Fibroblast of lung (primary cell): ENCODE measurements around the gene EDC3. TPM values are rescaled to one million over a fixed set of nuclear protein-coding genes. Genes with fewer than 3 reads are reported as not detected.

Experiments used
- DNase-seq, 2 donors: peaks; one replicate each; pipeline versions ENCODE4 v3.0.0 to v3.0.0-alpha.2; 2010; ENCODE audit warnings: low read depth in 2 of 2
- H2AFZ ChIP-seq: 2 replicates; pipeline ENCODE4 v1.5.1; 2012; ENCODE audit warnings: low read length, control low read depth, inconsistent platforms
- H3K27ac ChIP-seq: 2 replicates; pipeline ENCODE4 v1.5.1; 2011; ENCODE audit warnings: low read length, control low read depth; ENCODE audit not compliant: insufficient read depth
- H3K27me3 ChIP-seq: 2 replicates; pipeline ENCODE4 v1.5.1; 2011; ENCODE audit warnings: mild to moderate bottlenecking, low read length; ENCODE audit not compliant: control insufficient read depth, insufficient read depth
- H3K36me3 ChIP-seq: 2 replicates; pipeline ENCODE4 v1.5.1; 2011; ENCODE audit warnings: low read length; ENCODE audit not compliant: control insufficient read depth, insufficient read depth
- H3K4me1 ChIP-seq: 2 replicates; pipeline ENCODE4 v1.5.1; 2011; ENCODE audit warnings: low read length; ENCODE audit not compliant: control insufficient read depth, insufficient read depth; ENCODE audit errors: extremely low read depth
- H3K4me2 ChIP-seq: 2 replicates; pipeline ENCODE4 v1.5.1; 2011; ENCODE audit warnings: low read length, control low read depth; ENCODE audit not compliant: insufficient read depth; ENCODE audit errors: extremely low read depth
- H3K4me3 ChIP-seq, 4 experiments: fragments of 200-600 bp in 1 of 4; sonication (generic) in 1 of 4; replicated peaks in 1 of 4; 2 replicates each; pipeline ENCODE4 v1.5.1; 2011 to 2016; ENCODE audit warnings: low read length in 4 of 4, low read depth in 3 of 4, mild to moderate bottlenecking in 3 of 4, control low read depth in 2 of 4, inconsistent platforms in 1 of 4, mixed read lengths in 1 of 4; ENCODE audit not compliant: insufficient read depth in 1 of 4; ENCODE audit errors: control extremely low read depth in 1 of 4
- H3K79me2 ChIP-seq: 2 replicates; pipeline ENCODE4 v1.5.1; 2012; ENCODE audit warnings: mild to moderate bottlenecking, low read length, inconsistent platforms; ENCODE audit not compliant: control insufficient read depth, insufficient read depth
- H3K9ac ChIP-seq: 2 replicates; pipeline ENCODE4 v1.5.1; 2011; ENCODE audit warnings: mild to moderate bottlenecking, low read length, control low read depth; ENCODE audit not compliant: insufficient read depth
- H3K9me3 ChIP-seq: 2 replicates; pipeline ENCODE4 v1.5.1; 2012; ENCODE audit warnings: low read depth, low read length; ENCODE audit not compliant: control insufficient read depth, insufficient read depth
- H4K20me1 ChIP-seq: 2 replicates; pipeline ENCODE4 v1.5.1; 2011; ENCODE audit warnings: low read length; ENCODE audit not compliant: control insufficient read depth, insufficient read depth; ENCODE audit errors: extremely low read depth
- CTCF ChIP-seq, 2 donors: IDR thresholded peaks in 1 of 2; conservative IDR thresholded peaks in 1 of 2; 1 replicate in 1 of 2; 2 replicates in 1 of 2; pipeline ENCODE4 v1.5.1; 2011 to 2012; ENCODE audit warnings: low read length in 2 of 2, control low read depth in 1 of 2, inconsistent platforms in 1 of 2, low read depth in 1 of 2, mild to moderate bottlenecking in 1 of 2
- EZH2 ChIP-seq: IDR thresholded peaks from 2 replicates; pipeline ENCODE4 v1.5.1; 2012; ENCODE audit warnings: low read length, control low read depth, mild to moderate bottlenecking; ENCODE audit errors: missing control alignments
- polyA plus RNA-seq, 2 donors: library from polyadenylated mRNA; depleted of rRNA in 1 of 2; stranded (reverse) in 1 of 2; unstranded in 1 of 2; fragments of >200 nt; gene quantifications; 2 replicates each; pipeline ENCODE4 v1.2.1, GENCODE V29; 2011 to 2012; ENCODE audit warnings: missing spikeins in 1 of 2
- total RNA-seq: library from RNA; depleted of rRNA; stranded (reverse); fragments of >200 nt; gene quantifications from 2 replicates; pipeline ENCODE4 v1.2.1, GENCODE V29; 2014

Gene EDC3
- total and polyA plus RNA-seq, 2 donors (not counting 1 experiment from before 2014, with no cell fraction given): 8.9 to 25.8 TPM

- H3K27ac ChIP-seq: no peak overlapping the region
- DNase-seq: no peak
- no peaks in the 10 kb centered on the region for H3K79me2 ChIP-seq
- H3K36me3 ChIP-seq: peaks cover 52% of the 10 kb centered on the region
- no peak overlapping the region for H2AFZ ChIP-seq
- no peak for TF ChIP-seq CTCF (conservative IDR thresholded peaks at IDR 0.05 in 1 of 2, IDR thresholded peaks at IDR 0.05 in 1 of 2; ENCODE audit: low read depth in 1 of 2, low read length in 2 of 2)
- no peak for TF ChIP-seq EZH2
- H3K4me3 ChIP-seq: no peak overlapping the region
- H3K27me3 ChIP-seq: no peaks in the 10 kb centered on the region
- peaks cover 2% of the 10 kb centered on the region for H4K20me1 ChIP-seq
- H3K9ac ChIP-seq: no peak overlapping the region
- H3K4me2 ChIP-seq: no peak overlapping the region
- H3K9me3 ChIP-seq: no peaks in the 10 kb centered on the region
- H3K4me1 ChIP-seq: no peaks in the 10 kb centered on the region
These were observed 67.6 kb downstream of the EDC3 start for GRCh38 chr15:74628199-74628598.

GRCh38 chr15:74627766-74628165 lies 68.1 kb downstream of the EDC3 start:
- H4K20me1 ChIP-seq: peaks cover 2% of the 10 kb centered on the region
- no peak overlapping the region for H3K9ac ChIP-seq
- H3K27ac ChIP-seq: no peak overlapping the region
- no peaks in the 10 kb centered on the region for H3K4me1 ChIP-seq
- no peak overlapping the region for H3K4me2 ChIP-seq
- TF ChIP-seq CTCF (conservative IDR thresholded peaks at IDR 0.05 in 1 of 2, IDR thresholded peaks at IDR 0.05 in 1 of 2; ENCODE audit: low read depth in 1 of 2, low read length in 2 of 2) (no peak), EZH2 (no peak)
- no peaks in the 10 kb centered on the region for H3K27me3 ChIP-seq
- H3K4me3 ChIP-seq: no peak overlapping the region
- H3K9me3 ChIP-seq: no peaks in the 10 kb centered on the region
- DNase-seq: no peak
- H3K79me2 ChIP-seq: no peaks in the 10 kb centered on the region
- no peak overlapping the region for H2AFZ ChIP-seq
- H3K36me3 ChIP-seq: peaks cover 52% of the 10 kb centered on the region

DNA sequence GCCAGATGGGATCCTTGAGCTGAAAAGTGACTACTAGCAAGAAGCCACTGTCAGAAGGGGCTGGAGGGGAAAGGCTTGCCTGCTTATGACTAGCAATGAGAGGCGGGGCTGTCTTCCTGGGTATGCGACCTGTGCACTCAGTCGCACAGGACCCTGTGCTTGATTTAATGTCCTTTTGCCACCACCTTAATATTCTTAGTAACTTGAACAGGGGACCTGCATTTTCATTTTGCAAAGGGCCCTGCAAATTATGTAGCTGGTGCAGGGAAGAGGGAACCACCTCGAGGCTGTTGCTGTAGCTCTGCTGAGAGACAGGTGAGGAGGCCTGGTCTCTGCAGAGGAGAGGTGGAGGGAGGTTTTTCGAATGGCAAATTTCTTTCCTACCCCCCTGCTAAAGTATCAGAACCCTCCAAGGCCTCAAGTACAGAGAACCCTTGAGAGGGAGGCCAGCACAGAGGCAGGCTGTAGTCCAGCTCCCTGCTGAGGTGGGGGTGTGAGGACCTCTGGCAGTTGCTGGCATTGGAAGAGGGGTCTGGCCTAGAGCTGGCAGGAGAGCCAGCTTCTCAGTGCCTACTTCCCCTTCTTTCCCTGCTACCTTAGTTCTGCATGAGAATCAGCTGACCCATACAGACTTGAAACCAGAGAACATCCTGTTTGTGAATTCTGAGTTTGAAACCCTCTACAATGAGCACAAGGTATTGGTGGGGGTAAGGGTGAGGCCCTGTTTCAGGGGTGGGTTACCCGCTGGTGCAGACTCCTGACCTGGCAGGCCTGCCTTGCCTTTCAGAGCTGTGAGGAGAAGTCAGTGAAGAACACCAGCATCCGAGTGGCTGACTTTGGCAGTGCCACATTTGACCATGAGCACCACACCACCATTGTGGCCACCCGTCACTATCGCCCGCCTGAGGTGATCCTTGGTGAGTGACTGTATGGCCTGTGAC lies 68.8 kb downstream of the EDC3 start:
- no peaks in the 10 kb centered on the region for H3K4me1 ChIP-seq
- TF ChIP-seq CTCF (conservative IDR thresholded peaks at IDR 0.05 in 1 of 2, IDR thresholded peaks at IDR 0.05 in 1 of 2; ENCODE audit: low read depth in 1 of 2, low read length in 2 of 2) (no peak), EZH2 (no peak)
- no peak overlapping the region for H3K9ac ChIP-seq
- no peak for DNase-seq
- peaks cover 5% of the 10 kb centered on the region for H3K79me2 ChIP-seq
- no peak overlapping the region for H3K4me3 ChIP-seq
- H4K20me1 ChIP-seq: peaks cover 2% of the 10 kb centered on the region
- H3K9me3 ChIP-seq: no peaks in the 10 kb centered on the region
- no peak overlapping the region for H2AFZ ChIP-seq
- peaks cover 52% of the 10 kb centered on the region for H3K36me3 ChIP-seq
- no peak overlapping the region for H3K27ac ChIP-seq
- no peaks in the 10 kb centered on the region for H3K27me3 ChIP-seq
- H3K4me2 ChIP-seq: no peak overlapping the region
